Kidney epithelial cell (primary cell): ENCODE measurements around the gene PRRT4. TPM values are rescaled to one million over a fixed set of nuclear protein-coding genes. Genes with fewer than 3 reads are reported as not detected.

ENCODE experiments used
- DNase-seq: peaks from one replicate; pipeline ENCODE4 v3.0.0-alpha.2; 2010; ENCODE audit warnings: low read depth
- H3K27me3 ChIP-seq: 2 replicates; pipeline ENCODE4 v1.6.0; 2011; ENCODE audit warnings: low read length; ENCODE audit not compliant: control insufficient read depth, insufficient read depth
- H3K36me3 ChIP-seq: 2 replicates; pipeline ENCODE4 v1.5.1; 2011; ENCODE audit warnings: low read length; ENCODE audit not compliant: control insufficient read depth, insufficient read depth
- H3K4me3 ChIP-seq: 2 replicates; pipeline ENCODE4 v1.5.1; 2011; ENCODE audit warnings: low read depth, mild to moderate bottlenecking, control low read depth, low read length
- CTCF ChIP-seq: IDR thresholded peaks from 2 replicates; pipeline ENCODE4 v1.5.1; 2011; ENCODE audit warnings: mild to moderate bottlenecking, moderate library complexity, low read length, control low read depth, inconsistent platforms; ENCODE audit not compliant: insufficient read depth, poor library complexity, severe bottlenecking
- total RNA-seq: library from RNA; depleted of rRNA; stranded (reverse); fragments of >200 nt; gene quantifications from 2 replicates; pipeline ENCODE4 v1.2.3, GENCODE V29; 2015

PRRT4 gene
- total RNA-seq, 1 donor from 2014 or later: not detected

- Histone ChIP-seq H3K27me3 (peaks cover 15% of the 10 kb centered on the region), H3K36me3 (no peaks in the 10 kb centered on the region), H3K4me3 (no peak overlapping the region)
- no peak for TF ChIP-seq CTCF
- DNase-seq: no peak
Measured at GRCh38 chr7:128383776-128384175, 22.3 kb upstream of the PRRT4 start.

GRCh38 chr7:128381161-128381821 is 19.8 kb upstream of the PRRT4 start:
- no peaks in the 10 kb centered on the region for H3K36me3 ChIP-seq
- H3K4me3 ChIP-seq: no peak overlapping the region
- TF ChIP-seq CTCF: peak; percentile 61
- DNase-seq: no peak
- no peaks in the 10 kb centered on the region for H3K27me3 ChIP-seq

- TF ChIP-seq CTCF: no peak
- no peak overlapping the region for H3K4me3 ChIP-seq
- no peak for DNase-seq
- no peaks in the 10 kb centered on the region for H3K27me3 ChIP-seq
- H3K36me3 ChIP-seq: no peaks in the 10 kb centered on the region
Measured at GRCh38 chr7:128380483-128381106, 19.1 kb upstream of the PRRT4 start.

GRCh38 chr7:128379900-128380479 is 18.5 kb upstream of the PRRT4 start:
- no peaks in the 10 kb centered on the region for H3K36me3 ChIP-seq
- no peak for TF ChIP-seq CTCF
- no peak overlapping the region for H3K4me3 ChIP-seq
- no peak for DNase-seq
- H3K27me3 ChIP-seq: no peaks in the 10 kb centered on the region

- H3K27me3 ChIP-seq: no peaks in the 10 kb centered on the region
- no peak for TF ChIP-seq CTCF
- no peak overlapping the region for H3K4me3 ChIP-seq
- no peak for DNase-seq
- H3K36me3 ChIP-seq: no peaks in the 10 kb centered on the region
Measured at GRCh38 chr7:128378637-128379036, 17.1 kb upstream of the PRRT4 start.

GRCh38 chr7:128376077-128376476 is 14.6 kb upstream of the PRRT4 start:
- Histone ChIP-seq H3K4me3 (no peak overlapping the region), H3K36me3 (no peaks in the 10 kb centered on the region), H3K27me3 (no peaks in the 10 kb centered on the region)
- DNase-seq: no peak
- TF ChIP-seq CTCF: no peak
